ENCODE measurements around the gene PDK3. TPM values are rescaled to one million over a fixed set of nuclear protein-coding genes. Genes with fewer than 3 reads are reported as not detected.

Gene PDK3
- total RNA-seq, 1 experiment from 2014 or later: 9.6 TPM

- Histone ChIP-seq H3K36me3 (ENCODE audit: control insufficient read depth in 1 of 2, insufficient read depth in 2 of 2, low read length in 2 of 2) (no peaks in the 10 kb centered on the region; a peak in 1 of 4 replicates), H4K20me1 (ENCODE audit: insufficient read depth) (no peaks in the 10 kb centered on the region; the same call in 1 of the 2 replicates), H2AFZ (ENCODE audit: low read depth, low read length, poor library complexity, severe bottlenecking) (no peak overlapping the region), H3K27me3 (ENCODE audit: insufficient read depth, low read length) (no peaks in the 10 kb centered on the region), H3K4me1 (ENCODE audit: control insufficient read depth in 1 of 2, insufficient read depth in 2 of 2, low read length in 2 of 2) (no peaks in the 10 kb centered on the region), H3K9ac (ENCODE audit: low read length) (no peak overlapping the region), H3K9me2 (ENCODE audit: insufficient read depth) (no peaks in the 10 kb centered on the region), H3K27ac (ENCODE audit: low read depth, low read length) (no peak overlapping the region), H3K9me3 (ENCODE audit: control insufficient read depth in 1 of 2, insufficient read depth in 1 of 2, low read depth in 1 of 2, low read length in 2 of 2) (no peaks in the 10 kb centered on the region), H3K4me3 (replicated peaks in 1 of 2; ENCODE audit: low read depth in 1 of 2, low read length in 2 of 2) (no peak overlapping the region), H3K4me2 (ENCODE audit: low read length) (no peak overlapping the region), H3K79me2 (ENCODE audit: insufficient read depth, low read length) (no peaks in the 10 kb centered on the region)
- POLR2A ChIA-PET: no interaction called here
- no peak for TF ChIP-seq ZFX (IDR thresholded peaks at IDR 0.05)
- TF ChIP-seq RAD21 (IDR thresholded peaks at IDR 0.05; ENCODE audit: low read depth): peak; percentile 16; the same call in 1 of the 2 replicates
- DNase-seq (ENCODE audit: low read depth, low spot score) (no peak), ATAC-seq (no peak)
- BruUV-seq (replicated peaks): no TSS peak
- RAD21 ChIA-PET (ENCODE audit: low non-redundant PET in 1 of 2, low total read pairs in 2 of 2, uncharacterized antibody in 2 of 2, unreplicated experiment in 2 of 2): no interaction called here
- CTCF ChIA-PET: no interaction called here
- intact Hi-C loops (cut with micrococcal nuclease): loop anchor here (10.0 kb wide), 1 partner anchor 629 kb away; no protein-coding TSS in a partner anchor
Measured at GRCh38 chrX:24515447-24515846, 50.4 kb downstream of the PDK3 start.

DNA sequence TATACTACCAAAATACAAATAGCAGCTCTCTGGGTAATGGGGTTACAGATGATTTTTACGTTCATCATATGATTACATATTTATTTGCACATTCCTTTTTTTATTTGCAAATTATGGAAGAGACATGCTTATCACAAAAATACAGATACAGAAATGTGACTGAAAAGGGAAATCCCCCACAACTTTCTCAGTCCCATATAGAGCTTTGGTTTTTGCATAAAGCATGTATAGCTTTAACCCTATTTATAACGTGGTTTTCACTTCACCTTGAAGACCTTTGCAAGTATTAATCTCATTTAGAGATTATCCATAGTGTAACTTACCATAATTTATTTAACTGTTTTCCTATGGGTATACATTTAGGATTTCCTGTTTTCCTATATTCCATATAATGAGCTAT, 55.4 kb downstream of the PDK3 start:
- ChIA-PET CTCF (no interaction called here), RAD21 (ENCODE audit: low non-redundant PET in 1 of 2, low total read pairs in 2 of 2, uncharacterized antibody in 2 of 2, unreplicated experiment in 2 of 2) (no interaction called here), POLR2A (no interaction called here)
- Histone ChIP-seq H3K9me2 (ENCODE audit: insufficient read depth) (no peaks in the 10 kb centered on the region), H3K9me3 (ENCODE audit: control insufficient read depth in 1 of 2, insufficient read depth in 1 of 2, low read depth in 1 of 2, low read length in 2 of 2) (no peaks in the 10 kb centered on the region), H3K4me2 (ENCODE audit: low read length) (no peak overlapping the region), H3K9ac (ENCODE audit: low read length) (no peak overlapping the region), H3K4me1 (ENCODE audit: control insufficient read depth in 1 of 2, insufficient read depth in 2 of 2, low read length in 2 of 2) (no peaks in the 10 kb centered on the region), H3K36me3 (ENCODE audit: control insufficient read depth in 1 of 2, insufficient read depth in 2 of 2, low read length in 2 of 2) (no peaks in the 10 kb centered on the region; a peak in 1 of 4 replicates), H3K27ac (ENCODE audit: low read depth, low read length) (no peak overlapping the region), H2AFZ (ENCODE audit: low read depth, low read length, poor library complexity, severe bottlenecking) (no peak overlapping the region), H4K20me1 (ENCODE audit: insufficient read depth) (no peaks in the 10 kb centered on the region), H3K4me3 (replicated peaks in 1 of 2; ENCODE audit: low read depth in 1 of 2, low read length in 2 of 2) (no peak overlapping the region), H3K79me2 (ENCODE audit: insufficient read depth, low read length) (no peaks in the 10 kb centered on the region), H3K27me3 (ENCODE audit: insufficient read depth, low read length) (no peaks in the 10 kb centered on the region)
- DNase-seq (ENCODE audit: low read depth, low spot score) (no peak), ATAC-seq (no peak)
- no TSS peak for BruUV-seq (replicated peaks)
- intact Hi-C loops (cut with micrococcal nuclease): no loop called here
- TF ChIP-seq CEBPB (IDR thresholded peaks at IDR 0.05; ENCODE audit: low read depth) (no peak), SRF (IDR thresholded peaks at IDR 0.05; ENCODE audit: low read depth) (no peak), TCF7L2 (IDR thresholded peaks at IDR 0.05; ENCODE audit: borderline replicate concordance, extremely low read depth, insufficient read depth, insufficient read length) (no peak), CBX3 (IDR thresholded peaks at IDR 0.05; ENCODE audit: low read depth) (no peak), EZH2 (IDR thresholded peaks at IDR 0.05) (no peak), FOSL1 (IDR thresholded peaks at IDR 0.05; ENCODE audit: low read depth) (no peak)
- TF ChIP-seq, protein P1, sequence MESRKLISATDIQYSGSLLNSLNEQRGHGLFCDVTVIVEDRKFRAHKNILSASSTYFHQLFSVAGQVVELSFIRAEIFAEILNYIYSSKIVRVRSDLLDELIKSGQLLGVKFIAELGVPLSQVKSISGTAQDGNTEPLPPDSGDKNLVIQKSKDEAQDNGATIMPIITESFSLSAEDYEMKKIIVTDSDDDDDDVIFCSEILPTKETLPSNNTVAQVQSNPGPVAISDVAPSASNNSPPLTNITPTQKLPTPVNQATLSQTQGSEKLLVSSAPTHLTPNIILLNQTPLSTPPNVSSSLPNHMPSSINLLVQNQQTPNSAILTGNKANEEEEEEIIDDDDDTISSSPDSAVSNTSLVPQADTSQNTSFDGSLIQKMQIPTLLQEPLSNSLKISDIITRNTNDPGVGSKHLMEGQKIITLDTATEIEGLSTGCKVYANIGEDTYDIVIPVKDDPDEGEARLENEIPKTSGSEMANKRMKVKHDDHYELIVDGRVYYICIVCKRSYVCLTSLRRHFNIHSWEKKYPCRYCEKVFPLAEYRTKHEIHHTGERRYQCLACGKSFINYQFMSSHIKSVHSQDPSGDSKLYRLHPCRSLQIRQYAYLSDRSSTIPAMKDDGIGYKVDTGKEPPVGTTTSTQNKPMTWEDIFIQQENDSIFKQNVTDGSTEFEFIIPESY (IDR thresholded peaks at IDR 0.05; ENCODE audit: extremely low read depth, insufficient replicate concordance, low read length): no peak

Data from HCT116 (cell line).